Stimulated activated naive CD8-positive, alpha-beta T cell treated with anti-CD3 and anti-CD28 coated beads, Interleukin-15, Interleukin-2, amounts not matched to agents 100 ng/mL and 50 ng/mL, for 24 hours (primary cell): ENCODE data around the gene OTUD5.
A peak's percentile ranks its signal among the peaks of the same experiment; 100 is the strongest.

Experiments used
- H3K27ac Mint-ChIP-seq: one replicate; pipeline ENCODE4 v1.8.0; 2021; ENCODE audit warnings: mild to moderate bottlenecking, mixed read lengths
- H3K27me3 Mint-ChIP-seq: one replicate; pipeline ENCODE4 v1.8.0; 2021; ENCODE audit warnings: mixed read lengths
- H3K36me3 Mint-ChIP-seq: one replicate; pipeline ENCODE4 v1.8.0; 2021; ENCODE audit warnings: low read depth, mixed read lengths
- H3K4me1 Mint-ChIP-seq: one replicate; pipeline ENCODE4 v1.8.0; 2021; ENCODE audit warnings: low read depth, mixed read lengths
- H3K4me3 Mint-ChIP-seq: one replicate; pipeline ENCODE4 v1.8.0; 2021; ENCODE audit warnings: mild to moderate bottlenecking, mixed read lengths
- H3K9me3 Mint-ChIP-seq: one replicate; pipeline ENCODE4 v1.8.0; 2021; ENCODE audit warnings: mixed read lengths

Gene OTUD5

GRCh38 chrX:48957477-48957826 is at the start of gene OTUD5:
Gene OTUD5 (minus strand): TSS chrX:48957607. CDS start chrX:48957570, 37 bp downstream.
- Mint-ChIP-seq H3K4me3 (peak within 1 kb of the TSS; percentile 98), H3K27me3 (no peaks in the 10 kb centered on the region), H3K4me1 (peaks cover 53% of the 10 kb centered on the region), H3K36me3 (peaks cover 9% of the 10 kb centered on the region), H3K27ac (peak within 1 kb of the TSS; percentile 100), H3K9me3 (no peaks in the 10 kb centered on the region)

GRCh38 chrX:49003696-49004095 is 46.3 kb upstream of the OTUD5 start:
- Mint-ChIP-seq H3K4me1 (peaks cover 25% of the 10 kb centered on the region), H3K27me3 (no peaks in the 10 kb centered on the region), H3K36me3 (peaks cover 14% of the 10 kb centered on the region), H3K9me3 (no peaks in the 10 kb centered on the region), H3K4me3 (peak overlapping the region; percentile 30), H3K27ac (peak overlapping the region; percentile 49)

GRCh38 chrX:49002091-49002935 is 44.9 kb upstream of the OTUD5 start, which contains the start of gene GRIPAP1:
Gene GRIPAP1 (minus strand): TSS chrX:49002264. CDS start chrX:49002229, 35 bp downstream.
- Mint-ChIP-seq H3K27me3 (no peaks in the 10 kb centered on the region), H3K9me3 (no peaks in the 10 kb centered on the region)

GRCh38 chrX:49001521-49002090 is 44.2 kb upstream of the OTUD5 start:
- H3K4me3 Mint-ChIP-seq: peak overlapping the region; percentile 98

More at GRCh38 chrX:49002091-49002935, 44.9 kb upstream of the OTUD5 start, which contains the start of gene GRIPAP1:
- Mint-ChIP-seq H3K4me3 (peak within 1 kb of the TSS; percentile 98), H3K4me1 (peaks cover 35% of the 10 kb centered on the region), H3K36me3 (peaks cover 25% of the 10 kb centered on the region), H3K27ac (peak within 1 kb of the TSS; percentile 98)

GRCh38 chrX:49000636-49001035 is 43.2 kb upstream of the OTUD5 start:
- Mint-ChIP-seq H3K36me3 (peaks cover 35% of the 10 kb centered on the region), H3K4me1 (peaks cover 40% of the 10 kb centered on the region), H3K27ac (peak overlapping the region; percentile 98), H3K4me3 (peak overlapping the region; percentile 98), H3K27me3 (no peaks in the 10 kb centered on the region), H3K9me3 (no peaks in the 10 kb centered on the region)

More at GRCh38 chrX:49001521-49002090, 44.2 kb upstream of the OTUD5 start:
- Mint-ChIP-seq H3K9me3 (no peaks in the 10 kb centered on the region), H3K36me3 (peaks cover 32% of the 10 kb centered on the region), H3K27ac (peak overlapping the region; percentile 98), H3K27me3 (no peaks in the 10 kb centered on the region), H3K4me1 (peaks cover 38% of the 10 kb centered on the region)

- H3K4me1 Mint-ChIP-seq: peaks cover 40% of the 10 kb centered on the region
- H3K27me3 Mint-ChIP-seq: no peaks in the 10 kb centered on the region
- H3K36me3 Mint-ChIP-seq: peaks cover 43% of the 10 kb centered on the region
- no peak overlapping the region for H3K27ac Mint-ChIP-seq
- no peaks in the 10 kb centered on the region for H3K9me3 Mint-ChIP-seq
- H3K4me3 Mint-ChIP-seq: no peak overlapping the region
Measured at GRCh38 chrX:48999030-48999429, 41.6 kb upstream of the OTUD5 start.

GRCh38 chrX:48998391-48998790 is 41.0 kb upstream of the OTUD5 start:
- peaks cover 36% of the 10 kb centered on the region for H3K4me1 Mint-ChIP-seq
- no peaks in the 10 kb centered on the region for H3K9me3 Mint-ChIP-seq
- H3K27me3 Mint-ChIP-seq: no peaks in the 10 kb centered on the region
- no peak overlapping the region for H3K27ac Mint-ChIP-seq
- H3K4me3 Mint-ChIP-seq: no peak overlapping the region
- peaks cover 44% of the 10 kb centered on the region for H3K36me3 Mint-ChIP-seq

GRCh38 chrX:48997865-48998264 is 40.5 kb upstream of the OTUD5 start:
- H3K4me3 Mint-ChIP-seq: no peak overlapping the region
- no peaks in the 10 kb centered on the region for H3K9me3 Mint-ChIP-seq
- no peak overlapping the region for H3K27ac Mint-ChIP-seq
- no peaks in the 10 kb centered on the region for H3K27me3 Mint-ChIP-seq
- H3K36me3 Mint-ChIP-seq: peaks cover 46% of the 10 kb centered on the region
- H3K4me1 Mint-ChIP-seq: peaks cover 36% of the 10 kb centered on the region

- H3K4me3 Mint-ChIP-seq: no peak overlapping the region
- peaks cover 36% of the 10 kb centered on the region for H3K4me1 Mint-ChIP-seq
- H3K9me3 Mint-ChIP-seq: no peaks in the 10 kb centered on the region
- H3K36me3 Mint-ChIP-seq: peaks cover 48% of the 10 kb centered on the region
- H3K27ac Mint-ChIP-seq: no peak overlapping the region
- no peaks in the 10 kb centered on the region for H3K27me3 Mint-ChIP-seq
Measured at GRCh38 chrX:48997455-48997854, 40.0 kb upstream of the OTUD5 start.

- H3K27ac Mint-ChIP-seq: no peak overlapping the region
- H3K4me3 Mint-ChIP-seq: no peak overlapping the region
- no peaks in the 10 kb centered on the region for H3K9me3 Mint-ChIP-seq
- peaks cover 51% of the 10 kb centered on the region for H3K36me3 Mint-ChIP-seq
- peaks cover 36% of the 10 kb centered on the region for H3K4me1 Mint-ChIP-seq
- H3K27me3 Mint-ChIP-seq: no peaks in the 10 kb centered on the region
Measured at GRCh38 chrX:48996969-48997368, 39.6 kb upstream of the OTUD5 start.

- no peak overlapping the region for H3K4me3 Mint-ChIP-seq
- H3K27me3 Mint-ChIP-seq: no peaks in the 10 kb centered on the region
- H3K27ac Mint-ChIP-seq: no peak overlapping the region
- no peaks in the 10 kb centered on the region for H3K9me3 Mint-ChIP-seq
- H3K4me1 Mint-ChIP-seq: peaks cover 4% of the 10 kb centered on the region
- peaks cover 36% of the 10 kb centered on the region for H3K36me3 Mint-ChIP-seq
Measured at GRCh38 chrX:48992341-48992740, 34.9 kb upstream of the OTUD5 start.

- no peak overlapping the region for H3K4me3 Mint-ChIP-seq
- no peak overlapping the region for H3K27ac Mint-ChIP-seq
- H3K9me3 Mint-ChIP-seq: no peaks in the 10 kb centered on the region
- no peaks in the 10 kb centered on the region for H3K27me3 Mint-ChIP-seq
- no peaks in the 10 kb centered on the region for H3K4me1 Mint-ChIP-seq
- peaks cover 27% of the 10 kb centered on the region for H3K36me3 Mint-ChIP-seq
Measured at GRCh38 chrX:48989483-48989882, 32.1 kb upstream of the OTUD5 start.

- Mint-ChIP-seq H3K4me3 (no peak overlapping the region), H3K27me3 (no peaks in the 10 kb centered on the region), H3K4me1 (no peaks in the 10 kb centered on the region), H3K9me3 (no peaks in the 10 kb centered on the region), H3K27ac (no peak overlapping the region), H3K36me3 (peaks cover 36% of the 10 kb centered on the region)
Measured at GRCh38 chrX:48983896-48984295, 26.5 kb upstream of the OTUD5 start.

GRCh38 chrX:48983081-48983480 is 25.7 kb upstream of the OTUD5 start:
- Mint-ChIP-seq H3K27ac (no peak overlapping the region), H3K9me3 (no peaks in the 10 kb centered on the region), H3K4me3 (no peak overlapping the region), H3K36me3 (peaks cover 36% of the 10 kb centered on the region), H3K4me1 (no peaks in the 10 kb centered on the region), H3K27me3 (no peaks in the 10 kb centered on the region)

- no peaks in the 10 kb centered on the region for H3K27me3 Mint-ChIP-seq
Measured at GRCh38 chrX:48981178-48981577, 23.8 kb upstream of the OTUD5 start.

More at GRCh38 chrX:48981178-48981577, 23.8 kb upstream of the OTUD5 start:
- Mint-ChIP-seq H3K36me3 (peaks cover 40% of the 10 kb centered on the region), H3K4me1 (no peaks in the 10 kb centered on the region), H3K9me3 (no peaks in the 10 kb centered on the region), H3K27ac (no peak overlapping the region), H3K4me3 (no peak overlapping the region)
